OCI-LY7 (cell line): ENCODE measurements around the gene NLGN4Y. TPM values are rescaled to one million over a fixed set of nuclear protein-coding genes. Genes with fewer than 3 reads are reported as not detected.

ENCODE experiments used
- BruUV-seq: library from RNA; stranded (reverse); fragments of 400-500 nt; replicated peaks from 2 replicates; lab custom pipeline; 2021; lab: Mats Ljungman, UMichigan
- CTCF ChIA-PET: fragments of 300-600 bp; sonication (Branson Sonifier 250); formaldehyde crosslinking; loops from one replicate; lab custom pipeline; 2022; ENCODE audit warnings: antibody characterized with exemption; ENCODE audit not compliant: unreplicated experiment; lab: Charles Lee
- POLR2A ChIA-PET: fragments of 300-600 bp; sonication (Branson Sonifier 250); formaldehyde crosslinking; loops from one replicate; lab custom pipeline; 2022; ENCODE audit warnings: antibody characterized with exemption; lab: Charles Lee
- DNase-seq: peaks from one replicate; pipeline ENCODE4 v3.0.0-alpha.2; 2015; ENCODE audit warnings: low spot score
- H2AFZ ChIP-seq: fragments of 200-600 bp; sonication (generic), shearing (Covaris generic); 2 replicates; pipeline ENCODE4 v1.6.1; 2014; ENCODE audit warnings: mild to moderate bottlenecking, antibody characterized with exemption, low read length, moderate library complexity
- H3K27ac ChIP-seq: fragments of 200-600 bp; sonication (generic); 2 replicates; pipeline ENCODE4 v1.5.1; 2014; ENCODE audit warnings: mixed run types, low read depth, mild to moderate bottlenecking, moderate library complexity, low read length, inconsistent platforms; ENCODE audit not compliant: poor library complexity, severe bottlenecking
- H3K36me3 ChIP-seq: fragments of 200-600 bp; sonication (generic); 2 replicates; pipeline ENCODE4 v1.6.1; 2014; ENCODE audit warnings: mild to moderate bottlenecking, antibody characterized with exemption, low read length, moderate library complexity, mixed read lengths; ENCODE audit not compliant: insufficient read depth
- H3K4me1 ChIP-seq: fragments of 200-600 bp; sonication (generic); 2 replicates; pipeline ENCODE4 v1.5.1; 2014; ENCODE audit warnings: mild to moderate bottlenecking, low read length; ENCODE audit not compliant: insufficient read depth, poor library complexity, severe bottlenecking
- H3K4me2 ChIP-seq: fragments of 200-600 bp; sonication (generic); 2 replicates; pipeline ENCODE4 v1.6.1; 2014; ENCODE audit warnings: mild to moderate bottlenecking, low read length
- H3K4me3 ChIP-seq: fragments of 200-600 bp; sonication (generic); 2 replicates; pipeline ENCODE4 v1.5.1; 2014; ENCODE audit warnings: mild to moderate bottlenecking, low read depth, low read length; ENCODE audit not compliant: poor library complexity, severe bottlenecking
- H3K79me2 ChIP-seq: fragments of 200-600 bp; sonication (generic); 2 replicates; pipeline ENCODE4 v1.6.1; 2016; ENCODE audit warnings: low read depth, mild to moderate bottlenecking, low read length, moderate library complexity, mixed read lengths; ENCODE audit not compliant: insufficient read depth
- H3K9me2 ChIP-seq: fragments of 200-600 bp; sonication (generic); 2 replicates; pipeline ENCODE4 v1.6.1; 2016; ENCODE audit warnings: mild to moderate bottlenecking, low read length, mixed read lengths; ENCODE audit not compliant: insufficient read depth
- H3K9me3 ChIP-seq: fragments of 200-600 bp; sonication (generic); 2 replicates; pipeline ENCODE4 v1.6.1; 2014; ENCODE audit warnings: mild to moderate bottlenecking, mixed run types, low read length, mixed read lengths
- H4K20me1 ChIP-seq: fragments of 200-600 bp; sonication (generic); 2 replicates; pipeline ENCODE4 v1.6.1; 2014; ENCODE audit warnings: mild to moderate bottlenecking, antibody characterized with exemption, low read length, moderate library complexity, mixed read lengths; ENCODE audit not compliant: insufficient read depth
- EZH2phosphoT487 ChIP-seq: fragments of 200-600 bp; sonication (generic); IDR thresholded peaks from 2 replicates; pipeline ENCODE4 v1.6.1; 2018; ENCODE audit warnings: low read depth, borderline replicate concordance, mild to moderate bottlenecking, mixed run types, antibody characterized with exemption, low read length, moderate library complexity, mixed read lengths
- intact Hi-C: fragments of 100-400 bp; cut with micrococcal nuclease; formaldehyde crosslinking; loops from one replicate; pipeline ENCODE4 v1.10.0; 2022; ENCODE audit not compliant: unreplicated experiment
- total RNA-seq, 2 experiments: library from RNA; depleted of rRNA in 1 of 2; stranded (reverse); fragments of >200 nt in 1 of 2; shearing (Covaris generic) in 1 of 2; gene quantifications; 2 replicates each; pipeline ENCODE4 v1.2.3, GENCODE V29; 2014 to 2022

NLGN4Y gene
- total RNA-seq, 2 experiments from 2014 or later, result not detected

DNA sequence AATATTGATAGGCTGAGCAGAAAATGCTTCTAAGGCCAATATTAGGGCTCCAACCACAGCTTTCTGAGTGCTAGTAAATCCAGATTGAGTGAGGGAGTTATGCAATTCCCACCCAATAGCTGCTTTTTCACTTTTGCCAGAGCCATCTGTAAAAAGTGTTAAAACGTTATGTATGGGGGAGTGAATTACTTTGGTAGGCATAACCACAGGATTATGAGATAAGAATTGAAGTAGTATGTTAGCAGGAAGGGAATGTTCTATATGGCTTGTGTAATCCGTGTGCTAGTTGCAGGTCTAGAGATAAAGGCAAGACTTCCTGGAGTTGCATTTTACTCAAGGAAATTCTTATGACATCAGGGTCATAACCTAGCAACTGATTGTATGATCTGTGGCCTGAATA, 347.6 kb downstream of the NLGN4Y start:
- CTCF ChIA-PET, result no interaction called here
- no TSS peak for BruUV-seq

More for the DNA sequence above, 347.6 kb downstream of the NLGN4Y start:
- H3K9me3 ChIP-seq, result no peaks in the 10 kb centered on the region
- no peak for DNase-seq
- H3K4me2 ChIP-seq, result no peak overlapping the region
- H3K79me2 ChIP-seq, result no peaks in the 10 kb centered on the region
- H3K4me1 ChIP-seq, result no peaks in the 10 kb centered on the region
- H4K20me1 ChIP-seq, result no peaks in the 10 kb centered on the region
- no peak for TF ChIP-seq EZH2phosphoT487
- no peaks in the 10 kb centered on the region for H3K9me2 ChIP-seq
- intact Hi-C loops, result no loop called here
- H3K4me3 ChIP-seq, result no peak overlapping the region
- POLR2A ChIA-PET, result no interaction called here
- no peaks in the 10 kb centered on the region for H3K36me3 ChIP-seq
- H2AFZ ChIP-seq, result no peak overlapping the region
- no peak overlapping the region for H3K27ac ChIP-seq
